GM23248 (cell line): ENCODE data around the gene NPIPA5. TPM values are rescaled to one million over a fixed set of nuclear protein-coding genes. Genes with fewer than 3 reads are reported as not detected.
A peak's percentile ranks its signal among the peaks of the same experiment; 100 is the strongest.
"Not testable (repeated sequence)": the region's sequence is repeated elsewhere in the genome, so short reads cannot be mapped to it uniquely, and the experiment has no call there.

ENCODE experiments used
- DNase-seq: peaks from one replicate; pipeline ENCODE4 v3.0.0-alpha.2; 2015
- H2AFZ ChIP-seq: fragments of 200-600 bp; sonication (generic); 2 replicates; pipeline ENCODE4 v1.6.1; 2016; ENCODE audit warnings: antibody characterized with exemption
- H3F3A ChIP-seq: fragments of 200-600 bp; sonication (generic); 2 replicates; pipeline ENCODE4 v1.6.1; 2016; ENCODE audit warnings: mild to moderate bottlenecking, antibody characterized with exemption, mixed run types; ENCODE audit not compliant: insufficient read depth
- H3K27ac ChIP-seq: fragments of 200-600 bp; sonication (generic); 2 replicates; pipeline ENCODE4 v1.5.1; 2016; ENCODE audit warnings: mild to moderate bottlenecking
- H3K27me3 ChIP-seq: fragments of 200-600 bp; sonication (generic); replicated peaks from 2 replicates; pipeline ENCODE4 v1.6.1; 2016; ENCODE audit warnings: mild to moderate bottlenecking; ENCODE audit not compliant: insufficient read depth
- H3K36me3 ChIP-seq: fragments of 200-600 bp; sonication (generic); 2 replicates; pipeline ENCODE4 v1.6.1; 2016; ENCODE audit warnings: low read depth, mild to moderate bottlenecking
- H3K4me1 ChIP-seq: fragments of 200-600 bp; sonication (generic); 2 replicates; pipeline ENCODE4 v1.6.1; 2016; ENCODE audit warnings: mild to moderate bottlenecking; ENCODE audit not compliant: insufficient read depth
- H3K4me2 ChIP-seq: fragments of 200-600 bp; sonication (generic); one replicate; pipeline ENCODE4 v1.6.1; 2016; ENCODE audit warnings: mild to moderate bottlenecking; ENCODE audit not compliant: unreplicated experiment
- H3K4me3 ChIP-seq: fragments of 200-600 bp; sonication (generic); 2 replicates; pipeline ENCODE4 v1.5.1; 2016; ENCODE audit warnings: mild to moderate bottlenecking
- H3K79me2 ChIP-seq: fragments of 200-600 bp; sonication (generic); 2 replicates; pipeline ENCODE4 v1.6.1; 2016; ENCODE audit warnings: mild to moderate bottlenecking; ENCODE audit not compliant: insufficient read depth
- H3K9ac ChIP-seq: fragments of 200-600 bp; sonication (generic); 2 replicates; pipeline ENCODE4 v1.6.1; 2016; ENCODE audit warnings: mild to moderate bottlenecking
- H3K9me2 ChIP-seq: fragments of 200-600 bp; sonication (generic); 2 replicates; pipeline ENCODE4 v1.6.1; 2016; ENCODE audit warnings: mixed run types, mild to moderate bottlenecking, moderate library complexity; ENCODE audit not compliant: insufficient read depth
- H3K9me3 ChIP-seq: fragments of 200-600 bp; sonication (generic); one replicate; pipeline ENCODE4 v1.6.1; 2017; ENCODE audit warnings: low read depth
- H4K20me1 ChIP-seq: fragments of 200-600 bp; sonication (generic); 2 replicates; pipeline ENCODE4 v1.6.0; 2016; ENCODE audit not compliant: insufficient read depth
- EZH2 ChIP-seq: fragments of 200-600 bp; sonication (generic); IDR thresholded peaks from 2 replicates; pipeline ENCODE4 v1.6.1; 2018; ENCODE audit warnings: antibody characterized with exemption, mild to moderate bottlenecking; ENCODE audit not compliant: insufficient read depth, poor library complexity, severe bottlenecking
- EZH2phosphoT487 ChIP-seq: fragments of 200-600 bp; sonication (generic); IDR thresholded peaks from 2 replicates; pipeline ENCODE4 v1.6.1; 2018; ENCODE audit warnings: antibody characterized with exemption, moderate library complexity, mild to moderate bottlenecking, low read depth; ENCODE audit not compliant: insufficient read depth
- whole genome bisulfite sequencing, 2 experiments: methylation state at CpG; one replicate each; pipeline ENCODE4 v1.1.6; 2015 to 2017; ENCODE audit warnings: low lambda C conversion rate in 2 of 2, low coverage in 1 of 2; ENCODE audit errors: missing lambda C conversion rate in 2 of 2; 5-methylcytosine and 5-hydroxymethylcytosine counted together
- in situ Hi-C: fragments of 300-500 bp; cut with MboI; formaldehyde crosslinking; loops from 2 replicates; pipeline ENCODE4 v1.15.0; 2020
- polyA plus RNA-seq: library from polyadenylated mRNA; unstranded; fragments of >200 nt; fragmentation: Nextera tagmentation; extraction: Ambion mirVana; gene quantifications from 2 replicates; pipeline ENCODE4 v1.2.1, GENCODE V29; 2016
- total RNA-seq: library from RNA; depleted of rRNA; stranded (reverse); fragments of >200 nt; shearing (Covaris generic); gene quantifications from 2 replicates; pipeline ENCODE4 v1.2.3, GENCODE V29; 2014

NPIPA5 gene
- total and polyA plus RNA-seq, 2 experiments from 2014 or later: 1.4 TPM; not detected in 1

GRCh38 chr16:15399317-15399716, 21.2 kb upstream of the NPIPA5 start:
- H3K9me2 ChIP-seq: no peaks in the 10 kb centered on the region
- no peaks in the 10 kb centered on the region for H3F3A ChIP-seq
- no peak overlapping the region for H3K4me3 ChIP-seq
- no peak overlapping the region for H2AFZ ChIP-seq
- no peak overlapping the region for H3K9ac ChIP-seq
- H3K79me2 ChIP-seq: no peaks in the 10 kb centered on the region
- WGBS, 2 experiments: 74 to 76% methylated on average over 3 of the region's 3 CpGs
- no peaks in the 10 kb centered on the region for H3K9me3 ChIP-seq
- H3K4me1 ChIP-seq: no peaks in the 10 kb centered on the region
- in situ Hi-C loops: no loop called here
- H3K36me3 ChIP-seq: no peaks in the 10 kb centered on the region
- H4K20me1 ChIP-seq: no peaks in the 10 kb centered on the region
- DNase-seq: no peak
- no peak overlapping the region for H3K4me2 ChIP-seq
- TF ChIP-seq EZH2: no peak
- no peak for TF ChIP-seq EZH2phosphoT487
- H3K27me3 ChIP-seq: no peaks in the 10 kb centered on the region; the same call in 1 of the 2 replicates
- H3K27ac ChIP-seq: no peak overlapping the region

- Histone ChIP-seq H2AFZ (no peak overlapping the region), H3K36me3 (no peaks in the 10 kb centered on the region), H3K4me2 (no peak overlapping the region), H3K27ac (no peak overlapping the region), H3K9me3 (no peaks in the 10 kb centered on the region), H3K4me1 (no peaks in the 10 kb centered on the region), H3K4me3 (no peak overlapping the region), H3K27me3 (no peaks in the 10 kb centered on the region; the same call in 1 of the 2 replicates), H3K9me2 (no peaks in the 10 kb centered on the region), H3K9ac (no peak overlapping the region), H3K79me2 (no peaks in the 10 kb centered on the region), H4K20me1 (no peaks in the 10 kb centered on the region), H3F3A (no peaks in the 10 kb centered on the region)
- in situ Hi-C loops: no loop called here
- no peak for DNase-seq
- TF ChIP-seq EZH2phosphoT487 (no peak), EZH2 (no peak)
- WGBS, 2 experiments: 78 to 80% methylated on average over 13 to 14 of the region's 14 CpGs
Measured at GRCh38 chr16:15398618-15399316, 20.7 kb upstream of the NPIPA5 start.

GRCh38 chr16:15396948-15397594, 19.0 kb upstream of the NPIPA5 start:
- Histone ChIP-seq H3K4me2 (no peak overlapping the region), H3K27me3 (no peaks in the 10 kb centered on the region; the same call in 1 of the 2 replicates), H3K36me3 (no peaks in the 10 kb centered on the region), H3K9ac (no peak overlapping the region), H3K4me3 (no peak overlapping the region), H2AFZ (no peak overlapping the region), H4K20me1 (no peaks in the 10 kb centered on the region), H3K27ac (no peak overlapping the region), H3K79me2 (no peaks in the 10 kb centered on the region), H3F3A (no peaks in the 10 kb centered on the region), H3K9me3 (no peaks in the 10 kb centered on the region), H3K9me2 (no peaks in the 10 kb centered on the region), H3K4me1 (no peaks in the 10 kb centered on the region)
- TF ChIP-seq EZH2phosphoT487: no peak
- TF ChIP-seq EZH2: no peak
- no peak for DNase-seq
- 72 to 79% methylated on average over 11 of the region's 11 CpGs for whole genome bisulfite sequencing, 2 experiments
- in situ Hi-C loops: no loop called here

GRCh38 chr16:15396509-15396829, 18.4 kb upstream of the NPIPA5 start:
- H3K9me3 ChIP-seq, H3K4me1 ChIP-seq, H3K36me3 ChIP-seq, H3K4me2 ChIP-seq, H3K9me2 ChIP-seq, H4K20me1 ChIP-seq, H3K4me3 ChIP-seq, in situ Hi-C loops, H3K9ac ChIP-seq, H3K79me2 ChIP-seq, H3K27me3 ChIP-seq, H3K27ac ChIP-seq, DNase-seq, H3F3A ChIP-seq: not testable (repeated sequence)
- H2AFZ ChIP-seq: peak overlapping the region; percentile 88; the same call in 1 of the 2 replicates
- 80 to 83% methylated on average over 8 of the region's 8 CpGs for WGBS, 2 experiments

GRCh38 chr16:15395631-15396508, 17.8 kb upstream of the NPIPA5 start, which contains the start of gene MPV17L:
MPV17L (plus strand) TSS chr16:15395754; CDS start chr16:15395898, 144 bp downstream.
- WGBS, 2 experiments: 6 to 8% methylated on average over 51 to 65 of the region's 79 CpGs
- H3K9me2 ChIP-seq, H3K9me3 ChIP-seq, H3K27ac ChIP-seq, H3K4me1 ChIP-seq, H3K27me3 ChIP-seq, H3K36me3 ChIP-seq, H3K79me2 ChIP-seq, H3F3A ChIP-seq, in situ Hi-C loops, H4K20me1 ChIP-seq: not testable (repeated sequence)
- peak within 1 kb of the TSS; percentile 63 for H3K9ac ChIP-seq
- peak within 1 kb of the TSS; percentile 77 for H3K4me2 ChIP-seq
- peak within 1 kb of the TSS; percentile 88 for H2AFZ ChIP-seq
- peak; percentile 61 for DNase-seq
- peak within 1 kb of the TSS; percentile 68 for H3K4me3 ChIP-seq

- H3K9ac ChIP-seq, DNase-seq, H3K27me3 ChIP-seq, H3K4me3 ChIP-seq, H3K9me2 ChIP-seq, H3F3A ChIP-seq, H3K27ac ChIP-seq, H3K79me2 ChIP-seq, H3K36me3 ChIP-seq, H3K4me1 ChIP-seq, H2AFZ ChIP-seq, H4K20me1 ChIP-seq, H3K4me2 ChIP-seq, H3K9me3 ChIP-seq, in situ Hi-C loops: not testable (repeated sequence)
- WGBS, 2 experiments: 81 to 83% methylated on average over 8 of the region's 8 CpGs
Measured at GRCh38 chr16:15393025-15393424, 14.9 kb upstream of the NPIPA5 start.
